ENCODE results near the gene JKAMP. TPM values are rescaled to one million over a fixed set of nuclear protein-coding genes. Genes with fewer than 3 reads are reported as not detected.

JKAMP gene
- total RNA-seq, 1 experiment from 2014 or later: 46.5 TPM

- no peak overlapping the region for H3K4me2 ChIP-seq (ENCODE audit: low read length)
- RAD21 ChIA-PET (ENCODE audit: low non-redundant PET in 1 of 2, low total read pairs in 2 of 2, uncharacterized antibody in 2 of 2, unreplicated experiment in 2 of 2): no interaction called here
- BruUV-seq (replicated peaks): no TSS peak
- peaks cover 24% of the 10 kb centered on the region for H3K79me2 ChIP-seq (ENCODE audit: insufficient read depth, low read length)
- H3K4me3 ChIP-seq (replicated peaks in 1 of 2; ENCODE audit: low read depth in 1 of 2, low read length in 2 of 2): no peak overlapping the region
- intact Hi-C loops (cut with micrococcal nuclease): no loop called here
- H3K27ac ChIP-seq (ENCODE audit: low read depth, low read length): no peak overlapping the region
- H3K36me3 ChIP-seq (ENCODE audit: control insufficient read depth in 1 of 2, insufficient read depth in 2 of 2, low read length in 2 of 2): peaks cover 37 to 41% of the 10 kb centered on the region in 2 experiments
- no peaks in the 10 kb centered on the region for H3K9me2 ChIP-seq (ENCODE audit: insufficient read depth)
- ATAC-seq (no peak), DNase-seq (ENCODE audit: low read depth, low spot score) (no peak)
- H2AFZ ChIP-seq (ENCODE audit: low read depth, low read length, poor library complexity, severe bottlenecking): no peak overlapping the region
- H4K20me1 ChIP-seq (ENCODE audit: insufficient read depth): no peaks in the 10 kb centered on the region
- no peaks in the 10 kb centered on the region for H3K27me3 ChIP-seq (ENCODE audit: insufficient read depth, low read length)
- CTCF ChIA-PET: interaction anchor here (2.8 kb wide), 1 partner anchor 8 kb away, joined by 5 read pairs; the partner anchor contains the start of genes JKAMP and L3HYPDH
- H3K9ac ChIP-seq (ENCODE audit: low read length): no peak overlapping the region
- H3K4me1 ChIP-seq (ENCODE audit: control insufficient read depth in 1 of 2, insufficient read depth in 2 of 2, low read length in 2 of 2): no peaks in the 10 kb centered on the region
- POLR2A ChIA-PET: interaction anchor here (0.7 kb wide), 1 partner anchor 437 kb away, joined by 3 read pairs; no protein-coding TSS in a partner anchor
- TF ChIP-seq MAX (IDR thresholded peaks at IDR 0.05): no peak
- TF ChIP-seq ZNF274 (IDR thresholded peaks at IDR 0.05; ENCODE audit: low read depth, low read length): no peak
- TF ChIP-seq EGR1 (IDR thresholded peaks at IDR 0.05; ENCODE audit: low read depth): no peak
- no peak for TF ChIP-seq CEBPB (IDR thresholded peaks at IDR 0.05; ENCODE audit: low read depth)
- TF ChIP-seq EZH2 (IDR thresholded peaks at IDR 0.05): no peak
- no peak for TF ChIP-seq CTCF (IDR thresholded peaks at IDR 0.05 in 2 of 3, conservative IDR thresholded peaks at IDR 0.05 in 1 of 3; ENCODE audit: borderline replicate concordance in 1 of 3, insufficient read depth in 1 of 3, low read depth in 2 of 3, low read length in 2 of 3)
- TF ChIP-seq, protein P1, sequence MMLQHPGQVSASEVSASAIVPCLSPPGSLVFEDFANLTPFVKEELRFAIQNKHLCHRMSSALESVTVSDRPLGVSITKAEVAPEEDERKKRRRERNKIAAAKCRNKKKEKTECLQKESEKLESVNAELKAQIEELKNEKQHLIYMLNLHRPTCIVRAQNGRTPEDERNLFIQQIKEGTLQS (IDR thresholded peaks at IDR 0.05): no peak
- no peaks in the 10 kb centered on the region for H3K9me3 ChIP-seq (ENCODE audit: control insufficient read depth in 1 of 2, insufficient read depth in 1 of 2, low read depth in 1 of 2, low read length in 2 of 2)
Measured at GRCh38 chr14:59492384-59492783, 8.1 kb downstream of the JKAMP start.

DNA sequence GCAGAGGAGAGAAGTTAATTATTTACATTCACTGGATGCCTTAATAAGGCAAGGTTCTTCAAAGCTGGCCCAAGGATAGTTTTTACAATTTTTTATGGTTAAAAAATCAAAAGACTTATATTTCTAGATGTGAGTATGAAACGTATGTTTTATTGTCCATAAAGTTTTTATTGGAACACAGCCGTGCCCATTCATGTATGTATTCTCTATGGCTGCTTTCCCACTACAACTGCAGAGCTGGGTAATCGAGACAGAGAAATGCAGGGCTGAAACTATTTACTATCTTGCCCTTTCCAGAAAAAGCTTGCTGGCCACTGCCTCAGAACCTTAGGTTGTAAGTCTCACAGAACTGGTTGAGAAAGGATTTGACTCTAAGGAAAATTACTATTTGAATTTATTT lies 16.4 kb downstream of the JKAMP start:
- H2AFZ ChIP-seq (ENCODE audit: low read depth, low read length, poor library complexity, severe bottlenecking): no peak overlapping the region
- ATAC-seq (no peak), DNase-seq (ENCODE audit: low read depth, low spot score) (no peak)
- H3K9me2 ChIP-seq (ENCODE audit: insufficient read depth): no peaks in the 10 kb centered on the region
- H3K36me3 ChIP-seq (ENCODE audit: control insufficient read depth in 1 of 2, insufficient read depth in 2 of 2, low read length in 2 of 2): peaks cover 11 to 25% of the 10 kb centered on the region in 2 experiments
- H3K9me3 ChIP-seq (ENCODE audit: control insufficient read depth in 1 of 2, insufficient read depth in 1 of 2, low read depth in 1 of 2, low read length in 2 of 2): no peaks in the 10 kb centered on the region
- no TSS peak for BruUV-seq (replicated peaks)
- RAD21 ChIA-PET (ENCODE audit: low non-redundant PET in 1 of 2, low total read pairs in 2 of 2, uncharacterized antibody in 2 of 2, unreplicated experiment in 2 of 2): no interaction called here
- H3K4me1 ChIP-seq (ENCODE audit: control insufficient read depth in 1 of 2, insufficient read depth in 2 of 2, low read length in 2 of 2): no peaks in the 10 kb centered on the region
- intact Hi-C loops (cut with micrococcal nuclease): no loop called here
- H3K79me2 ChIP-seq (ENCODE audit: insufficient read depth, low read length): peaks cover 5% of the 10 kb centered on the region; the same call in 1 of the 2 replicates
- CTCF ChIA-PET: interaction anchor here (1.2 to 1.4 kb wide), 2 partner anchors 10 to 11 kb away, joined by 3 read pairs; no protein-coding TSS in a partner anchor
- H3K4me2 ChIP-seq (ENCODE audit: low read length): no peak overlapping the region
- H3K4me3 ChIP-seq (replicated peaks in 1 of 2; ENCODE audit: low read depth in 1 of 2, low read length in 2 of 2): no peak overlapping the region
- POLR2A ChIA-PET: no interaction called here
- H3K27me3 ChIP-seq (ENCODE audit: insufficient read depth, low read length): no peaks in the 10 kb centered on the region
- H4K20me1 ChIP-seq (ENCODE audit: insufficient read depth): no peaks in the 10 kb centered on the region
- H3K27ac ChIP-seq (ENCODE audit: low read depth, low read length): no peak overlapping the region
- H3K9ac ChIP-seq (ENCODE audit: low read length): no peak overlapping the region
- no peak for TF ChIP-seq CBX3 (IDR thresholded peaks at IDR 0.05; ENCODE audit: low read depth)
- TF ChIP-seq, protein P1 (IDR thresholded peaks at IDR 0.05): no peak
- TF ChIP-seq REST (IDR thresholded peaks at IDR 0.05; ENCODE audit: low read depth): no peak
- no peak for TF ChIP-seq YY1 (IDR thresholded peaks at IDR 0.05; ENCODE audit: extremely low read depth, insufficient replicate concordance, low read depth, low read length)
- no peak for TF ChIP-seq ZNF274 (IDR thresholded peaks at IDR 0.05; ENCODE audit: low read depth, low read length)
- TF ChIP-seq CEBPB (IDR thresholded peaks at IDR 0.05; ENCODE audit: low read depth): no peak
- no peak for TF ChIP-seq SIN3A (IDR thresholded peaks at IDR 0.05; ENCODE audit: low read depth)
- no peak for TF ChIP-seq TCF7L2 (IDR thresholded peaks at IDR 0.05; ENCODE audit: borderline replicate concordance, extremely low read depth, insufficient read depth, insufficient read length)
- TF ChIP-seq JUND (IDR thresholded peaks at IDR 0.05): no peak
- TF ChIP-seq ELF1 (IDR thresholded peaks at IDR 0.05; ENCODE audit: borderline replicate concordance, low read depth): no peak

Data from HCT116 (cell line).